DND-41 (cell line): Measurements from ENCODE around the gene FSIP2.
A peak's percentile ranks its signal among the peaks of the same experiment; 100 is the strongest.

ENCODE experiments used
- ATAC-seq: fragments of 200-7000 bp; cut with Tn5 transposase; 3 replicates; pipeline ENCODE4 v1.9.1; 2021; ENCODE audit warnings: low read depth; ENCODE audit not compliant: insufficient read depth
- DNase-seq: peaks from one replicate; pipeline ENCODE4 v3.0.0-alpha.2; 2020
- H2AFZ ChIP-seq: 2 replicates; pipeline ENCODE4 v1.6.0; 2012; ENCODE audit warnings: low read depth, low read length
- H3K27ac ChIP-seq: 2 replicates; pipeline ENCODE4 v1.5.1; 2012; ENCODE audit warnings: low read length, inconsistent platforms
- H3K27me3 ChIP-seq: fragments of 200-600 bp; sonication (generic); 2 replicates; pipeline ENCODE4 v1.6.0; 2012; ENCODE audit warnings: low read length, mild to moderate bottlenecking, inconsistent platforms; ENCODE audit not compliant: insufficient read depth, poor library complexity
- H3K36me3 ChIP-seq: 2 replicates; pipeline ENCODE4 v1.5.1; 2012; ENCODE audit warnings: low read length, inconsistent platforms; ENCODE audit not compliant: insufficient read depth
- H3K4me1 ChIP-seq: 2 replicates; pipeline ENCODE4 v1.5.1; 2012; ENCODE audit warnings: mild to moderate bottlenecking, low read length; ENCODE audit not compliant: insufficient read depth
- H3K4me2 ChIP-seq: 2 replicates; pipeline ENCODE4 v1.6.0; 2012; ENCODE audit warnings: mild to moderate bottlenecking, moderate library complexity, low read length, inconsistent platforms; ENCODE audit not compliant: insufficient read depth
- H3K4me3 ChIP-seq, 2 experiments: fragments of 200-600 bp in 1 of 2; shearing (Covaris generic) in 1 of 2; 2 replicates each; pipeline ENCODE4 v1.5.1; 2012 to 2016; ENCODE audit warnings: inconsistent platforms in 2 of 2, low read length in 2 of 2, mild to moderate bottlenecking in 2 of 2, low read depth in 1 of 2, moderate library complexity in 1 of 2
- H3K79me2 ChIP-seq: 2 replicates; pipeline ENCODE4 v1.6.0; 2012; ENCODE audit warnings: low read length, inconsistent platforms; ENCODE audit not compliant: insufficient read depth
- H3K9ac ChIP-seq: 2 replicates; pipeline ENCODE4 v1.6.0; 2012; ENCODE audit warnings: low read depth, mild to moderate bottlenecking, inconsistent platforms, low read length, moderate library complexity
- H3K9me3 ChIP-seq: 2 replicates; pipeline ENCODE4 v1.5.1; 2012; ENCODE audit warnings: low read length, moderate library complexity, mild to moderate bottlenecking, inconsistent platforms; ENCODE audit not compliant: insufficient read depth, severe bottlenecking
- H4K20me1 ChIP-seq: 2 replicates; pipeline ENCODE4 v1.6.0; 2012; ENCODE audit warnings: low read length; ENCODE audit not compliant: insufficient read depth
- EZH2 ChIP-seq: IDR thresholded peaks from 3 replicates; pipeline ENCODE4 v1.6.1; 2012; ENCODE audit warnings: borderline replicate concordance, low read depth, mild to moderate bottlenecking, moderate library complexity, low read length, inconsistent platforms; ENCODE audit not compliant: severe bottlenecking
- TF ChIP-seq, protein P1 (sequence below): IDR thresholded peaks from 2 replicates; pipeline ENCODE4 v1.5.1; 2012; ENCODE audit warnings: borderline replicate concordance, low read length, moderate library complexity, mild to moderate bottlenecking; ENCODE audit not compliant: poor library complexity, severe bottlenecking; ENCODE audit errors: extremely low read depth

The FSIP2 gene

DNA sequence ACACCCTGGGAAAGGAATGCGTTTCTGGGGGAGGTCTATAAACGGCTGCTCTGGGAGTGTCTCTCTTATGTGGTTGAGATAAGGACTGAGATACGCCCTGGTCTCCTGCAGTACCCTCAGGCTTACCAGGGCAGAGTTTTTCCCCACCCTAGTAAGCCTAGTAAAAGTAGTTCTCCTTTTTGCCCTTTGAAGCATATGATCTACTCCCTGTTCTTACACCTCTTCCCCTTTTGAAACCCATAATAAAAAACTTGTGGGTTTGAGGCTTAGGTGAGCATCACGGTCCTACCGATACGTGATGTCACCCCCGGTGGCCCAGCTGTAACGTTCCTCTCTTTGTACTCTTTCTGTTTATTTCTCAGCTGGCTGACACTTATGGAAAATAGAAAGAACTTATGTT, 97.4 kb downstream of the FSIP2 start:
- no peaks in the 10 kb centered on the region for H3K36me3 ChIP-seq
- no peaks in the 10 kb centered on the region for H4K20me1 ChIP-seq
- no peak overlapping the region for H3K4me2 ChIP-seq
- DNase-seq = peak; percentile 5
- no peak for ATAC-seq
- no peak overlapping the region for H2AFZ ChIP-seq
- H3K79me2 ChIP-seq = no peaks in the 10 kb centered on the region
- H3K4me1 ChIP-seq = no peaks in the 10 kb centered on the region
- H3K9me3 ChIP-seq = no peaks in the 10 kb centered on the region
- H3K27me3 ChIP-seq = no peaks in the 10 kb centered on the region
- no peak for TF ChIP-seq EZH2
- TF ChIP-seq, protein P1, sequence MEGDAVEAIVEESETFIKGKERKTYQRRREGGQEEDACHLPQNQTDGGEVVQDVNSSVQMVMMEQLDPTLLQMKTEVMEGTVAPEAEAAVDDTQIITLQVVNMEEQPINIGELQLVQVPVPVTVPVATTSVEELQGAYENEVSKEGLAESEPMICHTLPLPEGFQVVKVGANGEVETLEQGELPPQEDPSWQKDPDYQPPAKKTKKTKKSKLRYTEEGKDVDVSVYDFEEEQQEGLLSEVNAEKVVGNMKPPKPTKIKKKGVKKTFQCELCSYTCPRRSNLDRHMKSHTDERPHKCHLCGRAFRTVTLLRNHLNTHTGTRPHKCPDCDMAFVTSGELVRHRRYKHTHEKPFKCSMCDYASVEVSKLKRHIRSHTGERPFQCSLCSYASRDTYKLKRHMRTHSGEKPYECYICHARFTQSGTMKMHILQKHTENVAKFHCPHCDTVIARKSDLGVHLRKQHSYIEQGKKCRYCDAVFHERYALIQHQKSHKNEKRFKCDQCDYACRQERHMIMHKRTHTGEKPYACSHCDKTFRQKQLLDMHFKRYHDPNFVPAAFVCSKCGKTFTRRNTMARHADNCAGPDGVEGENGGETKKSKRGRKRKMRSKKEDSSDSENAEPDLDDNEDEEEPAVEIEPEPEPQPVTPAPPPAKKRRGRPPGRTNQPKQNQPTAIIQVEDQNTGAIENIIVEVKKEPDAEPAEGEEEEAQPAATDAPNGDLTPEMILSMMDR = no peak
- no peak overlapping the region for H3K4me3 ChIP-seq
- no peak overlapping the region for H3K27ac ChIP-seq
- no peak overlapping the region for H3K9ac ChIP-seq

GRCh38 chr2:185854885-185855284, 116.3 kb downstream of the FSIP2 start:
- Histone ChIP-seq H3K4me3 (no peak overlapping the region), H3K4me1 (no peaks in the 10 kb centered on the region), H3K4me2 (no peak overlapping the region), H3K9me3 (no peaks in the 10 kb centered on the region), H2AFZ (no peak overlapping the region), H3K79me2 (no peaks in the 10 kb centered on the region), H3K9ac (no peak overlapping the region), H3K36me3 (no peaks in the 10 kb centered on the region), H3K27ac (no peak overlapping the region), H3K27me3 (no peaks in the 10 kb centered on the region), H4K20me1 (no peaks in the 10 kb centered on the region)
- ATAC-seq (no peak), DNase-seq (no peak)
- TF ChIP-seq, protein P1 = no peak
- no peak for TF ChIP-seq EZH2

DNA sequence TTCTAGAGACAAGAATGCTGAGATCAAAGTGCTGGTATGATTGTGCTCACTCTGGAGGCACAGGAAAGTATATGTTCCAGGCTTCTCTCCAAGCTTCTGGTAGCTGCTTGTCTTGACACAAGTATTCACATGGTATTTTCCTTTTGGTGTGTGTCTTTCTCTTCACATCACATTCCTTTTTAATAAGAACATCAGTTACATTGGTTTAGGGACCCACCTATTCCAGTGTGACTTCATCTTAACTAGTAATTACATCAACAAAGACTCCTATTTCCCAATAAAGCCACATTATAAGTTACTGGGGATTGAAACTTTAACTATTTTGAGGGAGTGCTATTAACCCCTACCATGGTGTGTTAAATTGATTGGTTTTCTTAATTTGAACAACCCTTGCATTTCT, 119.1 kb downstream of the FSIP2 start:
- Histone ChIP-seq H3K27me3 (no peaks in the 10 kb centered on the region), H2AFZ (no peak overlapping the region), H4K20me1 (no peaks in the 10 kb centered on the region), H3K9me3 (no peaks in the 10 kb centered on the region), H3K4me3 (no peak overlapping the region), H3K9ac (no peak overlapping the region), H3K79me2 (no peaks in the 10 kb centered on the region), H3K4me2 (no peak overlapping the region), H3K4me1 (no peaks in the 10 kb centered on the region), H3K27ac (no peak overlapping the region), H3K36me3 (no peaks in the 10 kb centered on the region)
- no peak for DNase-seq
- ATAC-seq = no peak
- no peak for TF ChIP-seq EZH2
- TF ChIP-seq, protein P1 = no peak

DNA sequence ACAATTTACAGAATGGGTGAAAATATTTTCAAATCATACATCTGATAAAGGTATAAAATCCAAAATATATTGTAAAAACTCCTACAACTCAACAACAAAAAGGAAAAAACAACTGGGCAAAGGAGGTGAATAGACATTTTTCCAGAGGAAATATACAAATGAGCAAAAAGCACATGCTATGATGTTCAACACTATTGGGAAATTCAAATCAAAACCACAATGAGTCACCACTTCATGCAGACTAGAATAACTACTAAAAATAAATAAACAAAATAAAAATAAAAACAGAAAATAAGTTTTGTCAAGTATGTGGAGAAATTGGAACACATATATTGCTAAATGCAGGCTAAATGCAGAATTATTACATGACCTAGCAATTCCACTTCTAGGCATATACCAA, 120.9 kb downstream of the FSIP2 start:
- Histone ChIP-seq H3K27me3 (no peaks in the 10 kb centered on the region), H3K4me1 (no peaks in the 10 kb centered on the region), H3K4me2 (no peak overlapping the region), H3K9me3 (no peaks in the 10 kb centered on the region), H3K9ac (no peak overlapping the region), H3K79me2 (no peaks in the 10 kb centered on the region), H3K4me3 (no peak overlapping the region), H4K20me1 (no peaks in the 10 kb centered on the region), H3K27ac (no peak overlapping the region), H2AFZ (no peak overlapping the region), H3K36me3 (no peaks in the 10 kb centered on the region)
- TF ChIP-seq EZH2 = no peak
- TF ChIP-seq, protein P1 = no peak
- ATAC-seq (no peak), DNase-seq (no peak)
